NCI-H2081 (cell line): ENCODE measurements around the gene PCSK4.
A peak's percentile ranks its signal among the peaks of the same experiment; 100 is the strongest.
"Not testable (repeated sequence)": the region's sequence is repeated elsewhere in the genome, so short reads cannot be mapped to it uniquely, and the experiment has no call there.

Experiments used
- DNase-seq, 2 experiments: peaks; one replicate each; lab custom pipeline; 2025; lab: John Stamatoyannopoulos, UW

PCSK4 gene

GRCh38 chr19:1453525-1454364, 36.4 kb downstream of the PCSK4 start:
- no peak for DNase-seq

DNA sequence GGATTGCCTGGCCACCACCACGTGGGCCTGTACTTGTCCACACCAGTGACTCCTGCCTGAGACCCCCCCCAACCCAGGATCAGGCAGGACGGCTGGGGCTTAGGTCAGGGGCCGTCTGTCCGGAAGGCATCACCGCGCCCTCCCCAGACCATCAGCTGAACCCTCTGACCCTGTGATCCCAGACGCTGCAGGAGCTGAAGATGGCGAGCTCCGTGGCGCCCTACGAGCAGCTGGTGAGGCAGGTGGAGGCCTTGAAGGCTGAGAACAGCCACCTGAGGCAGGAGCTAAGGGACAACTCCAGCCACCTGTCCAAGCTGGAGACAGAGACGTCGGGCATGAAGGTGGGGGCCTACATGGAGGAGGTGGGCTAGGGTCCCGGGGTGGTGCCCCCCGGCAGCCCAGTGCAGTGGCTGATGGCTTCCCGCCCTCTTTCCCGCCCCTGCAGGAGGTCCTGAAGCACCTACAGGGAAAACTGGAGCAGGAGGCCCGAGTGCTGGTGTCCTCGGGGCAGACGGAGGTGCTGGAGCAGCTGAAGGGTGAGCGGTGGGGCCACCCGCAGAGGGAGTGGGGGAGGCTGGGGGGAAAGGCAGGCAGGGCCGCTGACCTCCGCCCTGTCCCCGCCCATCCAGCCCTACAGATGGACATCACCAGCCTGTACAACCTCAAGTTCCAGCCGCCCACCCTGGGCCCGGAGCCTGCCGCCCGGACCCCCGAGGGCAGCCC, 37.2 kb downstream of the PCSK4 start:
- DNase-seq, result no peak

GRCh38 chr19:1451916-1452801, 38.0 kb downstream of the PCSK4 start:
- DNase-seq, result no peak

- no peak for DNase-seq
Measured at GRCh38 chr19:1450735-1451731, 39.1 kb downstream of the PCSK4 start.

DNA sequence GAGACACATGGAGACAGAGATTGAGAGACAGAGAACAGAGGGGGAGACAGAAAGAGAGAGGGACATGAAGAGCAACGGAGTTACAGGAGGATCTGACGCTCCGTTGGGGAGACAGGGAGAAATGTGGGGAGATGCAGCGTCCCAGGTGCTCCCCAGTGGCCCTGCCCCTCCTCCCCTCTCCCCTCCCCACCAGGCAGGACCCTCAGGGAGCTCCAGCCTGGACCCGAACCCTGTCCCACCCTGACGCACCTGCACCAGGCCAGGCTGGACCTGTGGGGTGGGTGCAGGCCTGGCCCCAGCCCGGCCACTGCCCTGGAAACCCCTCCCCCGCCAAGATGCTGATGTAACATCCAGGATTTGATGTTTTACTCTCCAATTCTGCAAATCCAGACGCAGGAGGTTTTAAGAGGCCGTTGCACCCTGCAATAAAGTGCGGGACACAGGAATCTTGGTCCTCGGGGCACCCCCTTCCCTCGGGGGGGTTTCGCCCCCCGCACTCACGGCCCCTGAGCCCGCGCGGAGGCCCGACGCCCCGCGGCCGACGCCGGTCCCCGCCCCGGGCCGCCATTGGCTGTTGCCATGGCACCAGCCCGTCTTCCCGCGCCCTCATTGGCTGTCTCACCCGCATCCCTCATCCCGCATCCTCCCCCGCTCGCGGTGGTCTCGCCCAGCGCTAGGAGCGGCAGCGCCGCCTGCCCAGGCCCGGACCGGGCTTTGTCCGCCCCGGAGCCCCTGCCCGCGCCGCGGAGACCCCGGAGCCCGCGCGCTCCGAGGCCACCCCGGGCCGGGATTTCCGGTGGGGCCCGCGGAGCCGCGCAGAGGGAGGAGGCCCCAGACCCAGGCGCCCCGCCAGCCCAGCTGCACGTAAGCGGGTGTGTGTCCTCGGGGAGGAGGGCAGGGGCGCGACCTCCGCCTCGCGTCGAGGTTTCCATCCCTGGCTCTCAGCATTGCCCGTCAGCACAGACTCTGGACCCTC, 40.4 kb downstream of the PCSK4 start, which contains the start of gene APC2:
Gene APC2, plus strand, starts transcription at position 655 of the 976 bp plus-strand sequence. CDS start 2,881 bp downstream, outside the sequence.
- peak; percentile 37 to 58 for DNase-seq

DNA sequence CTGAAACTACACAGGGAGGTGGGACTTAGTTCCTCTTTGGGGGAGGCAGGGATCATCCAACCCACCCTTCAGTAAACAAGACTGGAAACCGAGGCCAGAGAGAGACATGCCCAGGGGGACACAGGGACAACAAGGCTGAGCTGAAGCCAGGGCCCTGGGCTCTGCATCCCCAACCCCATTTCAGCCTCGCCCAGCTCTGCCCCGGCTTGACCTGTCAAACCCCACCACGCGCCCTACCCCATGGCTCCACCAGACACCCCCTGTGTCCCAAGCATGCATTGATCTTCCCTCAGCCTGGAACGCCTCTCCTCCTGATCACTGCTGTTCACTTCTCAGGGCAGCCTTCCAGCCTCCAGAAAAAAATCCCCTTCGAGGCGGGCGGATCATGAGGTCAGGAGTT, 42.2 kb downstream of the PCSK4 start:
- DNase-seq, result no peak

GRCh38 chr19:1447504-1447903, 42.6 kb downstream of the PCSK4 start:
- no peak for DNase-seq

GRCh38 chr19:1446713-1447481, 43.3 kb downstream of the PCSK4 start:
- no peak for DNase-seq

GRCh38 chr19:1445932-1446712, 44.0 kb downstream of the PCSK4 start:
- DNase-seq, result peak; percentile 19 to 32

DNA sequence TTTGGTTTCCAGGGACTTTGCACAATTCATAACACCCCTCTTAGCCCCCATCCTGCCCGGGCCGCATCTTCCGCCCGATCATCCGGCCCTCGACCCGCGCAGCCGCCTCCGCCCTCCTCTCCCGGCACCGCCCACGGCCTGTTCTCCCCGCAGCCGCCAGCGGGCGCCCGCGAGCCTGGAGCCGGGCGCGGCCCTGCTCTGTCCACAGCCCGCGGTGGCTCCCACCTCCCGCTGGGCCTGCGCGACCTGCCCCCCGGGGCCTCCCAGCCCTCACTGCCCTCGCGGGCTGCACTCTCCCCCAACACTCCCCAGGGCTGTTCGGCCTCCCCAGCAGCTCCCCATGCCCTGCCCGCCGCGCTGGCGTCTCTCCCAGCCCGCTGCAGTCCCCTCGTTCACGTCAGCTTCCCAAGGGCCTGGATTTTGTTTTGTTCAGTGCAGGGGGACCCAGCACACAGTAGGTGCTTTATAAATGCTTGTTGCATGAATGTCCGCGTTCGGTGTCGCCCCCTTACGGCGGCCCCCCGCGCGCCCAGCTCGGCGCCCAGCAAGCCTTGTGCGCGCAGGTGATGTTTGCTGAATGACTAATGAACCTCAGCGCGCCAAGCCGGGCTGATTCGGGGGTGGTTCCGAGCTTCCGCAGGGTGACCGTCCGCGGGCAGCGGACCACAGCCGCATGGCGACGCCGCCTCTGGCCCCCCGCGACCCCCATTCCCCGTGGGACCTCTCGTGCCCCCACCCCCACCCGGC, 44.8 kb downstream of the PCSK4 start:
- peak; percentile 49 to 59 for DNase-seq

- no peak for DNase-seq
Measured at GRCh38 chr19:1441677-1442438, 48.3 kb downstream of the PCSK4 start.

GRCh38 chr19:1441022-1441426, 49.1 kb downstream of the PCSK4 start:
- no peak for DNase-seq

GRCh38 chr19:1440418-1440801, 49.7 kb downstream of the PCSK4 start:
- no peak for DNase-seq

DNA sequence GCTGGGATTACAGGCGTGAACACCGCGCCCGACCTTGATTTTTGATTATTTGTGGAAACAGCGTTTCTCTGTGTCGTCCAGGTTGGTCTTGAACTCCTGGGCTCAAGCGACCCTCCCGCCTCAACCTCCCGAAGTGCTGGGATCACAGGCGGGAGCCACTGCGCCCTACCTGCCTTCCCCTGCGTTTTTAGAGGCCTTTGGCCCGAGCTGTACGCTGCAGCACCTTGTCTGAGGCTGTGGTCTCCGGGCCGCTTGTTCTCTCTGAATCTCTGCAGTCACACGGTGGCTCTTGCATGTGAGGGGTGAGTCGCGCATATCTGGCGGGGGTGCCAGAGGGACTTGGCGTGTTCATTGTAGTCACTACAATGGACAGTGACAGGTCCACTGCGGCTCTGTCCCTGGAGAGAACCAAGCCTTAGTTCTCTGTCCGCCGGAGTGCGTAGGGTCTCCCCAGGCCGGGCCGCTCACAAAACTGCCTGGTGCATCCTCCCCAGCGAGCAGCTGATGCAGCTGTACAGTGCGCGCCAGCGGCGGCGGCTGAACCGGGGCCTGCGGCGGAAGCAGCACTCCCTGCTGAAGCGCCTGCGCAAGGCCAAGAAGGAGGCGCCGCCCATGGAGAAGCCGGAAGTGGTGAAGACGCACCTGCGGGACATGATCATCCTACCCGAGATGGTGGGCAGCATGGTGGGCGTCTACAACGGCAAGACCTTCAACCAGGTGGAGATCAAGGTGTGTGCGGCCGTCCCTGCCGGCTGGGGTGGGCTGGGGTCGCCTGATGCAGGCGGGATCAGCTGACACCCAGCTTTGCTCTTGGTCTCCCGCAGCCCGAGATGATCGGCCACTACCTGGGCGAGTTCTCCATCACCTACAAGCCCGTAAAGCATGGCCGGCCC, 50.4 kb downstream of the PCSK4 start:
- not testable (repeated sequence) for DNase-seq

GRCh38 chr19:1438933-1439354, 51.2 kb downstream of the PCSK4 start:
- DNase-seq, result no peak
